IMR-90 (cell line): Measurements from ENCODE around the gene RABGAP1.

Experiments used
- CTCF ChIP-seq: conservative IDR thresholded peaks from 2 replicates; pipeline ENCODE4 v1.5.1; 2012; ENCODE audit warnings: mild to moderate bottlenecking, low read depth, low read length, improper control_type of control experiment
- USF2 ChIP-seq: fragments of 150-350 bp; IDR thresholded peaks from 2 replicates; pipeline ENCODE4 v1.6.1; 2017; ENCODE audit warnings: mild to moderate bottlenecking, antibody characterized with exemption, low read length, low read depth

GRCh38 chr9:123120131-123120530, 179.3 kb downstream of the RABGAP1 start:
- TF ChIP-seq USF2 (no peak), CTCF (no peak)
